Measurements from ENCODE around the gene TMEM179. TPM values are rescaled to one million over a fixed set of nuclear protein-coding genes. Genes with fewer than 3 reads are reported as not detected.
A peak's percentile ranks its signal among the peaks of the same experiment; 100 is the strongest.

Gene TMEM179
- total and polyA plus RNA-seq, 10 of the 15 experiments (the other 5 are each of a cell fraction or from before 2014, with no cell fraction given): not detected

- POLR2A ChIA-PET: no interaction called here
- Histone ChIP-seq H3K9ac (ENCODE audit: control insufficient read depth, insufficient read depth, low read length) (no peak overlapping the region), H3K27ac (ENCODE audit: control insufficient read depth, insufficient read depth) (no peak overlapping the region), H3K4me1 (ENCODE audit: control insufficient read depth, insufficient read depth, low read length) (no peaks in the 10 kb centered on the region), H4K20me1 (ENCODE audit: control insufficient read depth, insufficient read depth) (no peaks in the 10 kb centered on the region), H2AFZ (ENCODE audit: control insufficient read depth, low read depth, low read length) (no peak overlapping the region), H3K36me3 (ENCODE audit: control insufficient read depth in 2 of 2, insufficient read depth in 2 of 2, low read length in 1 of 2) (no peaks in the 10 kb centered on the region), H3K4me2 (ENCODE audit: control insufficient read depth, insufficient read depth) (no peak overlapping the region), H3K79me2 (ENCODE audit: control insufficient read depth, insufficient read depth, low read length) (no peaks in the 10 kb centered on the region), H3K9me3 (replicated peaks; ENCODE audit: control insufficient read depth, insufficient read depth, low read length) (no peaks in the 10 kb centered on the region), H3K27me3 (replicated peaks in 1 of 2; ENCODE audit: control insufficient read depth in 2 of 2, insufficient read depth in 2 of 2, low read length in 1 of 2) (peaks cover 0 to 2% of the 10 kb centered on the region in 2 experiments; a peak in 1 of 4 replicates), H3K4me3 (no peak overlapping the region)
- 44% methylated on average over 20 of the region's 21 CpGs for WGBS (ENCODE audit: insufficient coverage, insufficient replicate concordance, low lambda C conversion rate, missing lambda C conversion rate)
- SMC1A ChIA-PET (ENCODE audit: uncharacterized antibody, unreplicated experiment): interaction anchor here (0.5 kb wide), 1 partner anchor 20 kb away, joined by 3 read pairs; no protein-coding TSS in a partner anchor
- no peak for FAIRE-seq
- in situ Hi-C loops (cut with MboI): loop anchor here (5.0 kb wide), 2 partner anchors 418 to 483 kb away; no protein-coding TSS in a partner anchor
- RAD21 ChIA-PET (ENCODE audit: unreplicated experiment): no interaction called here
- intact Hi-C loops (cut with micrococcal nuclease; ENCODE audit: unreplicated experiment): no loop called here
- no TSS peak for BruUV-seq (replicated peaks)
- CTCF ChIA-PET: no interaction called here
- no peak for ATAC-seq
- peak; percentile 26 for TF ChIP-seq BCL3 (IDR thresholded peaks at IDR 0.05; ENCODE audit: borderline replicate concordance, insufficient read depth, low read depth, low read length, poor library complexity, severe bottlenecking)
- TF ChIP-seq NFXL1 (IDR thresholded peaks at IDR 0.05; ENCODE audit: borderline replicate concordance): no peak
- DNase-seq (ENCODE audit: low read depth, low spot score): no peak
These were observed 44.6 kb downstream of the TMEM179 start for GRCh38 chr14:104559804-104560585.

- Histone ChIP-seq H3K4me2 (ENCODE audit: control insufficient read depth, insufficient read depth) (no peak overlapping the region), H3K79me2 (ENCODE audit: control insufficient read depth, insufficient read depth, low read length) (no peaks in the 10 kb centered on the region), H3K4me1 (ENCODE audit: control insufficient read depth, insufficient read depth, low read length) (no peaks in the 10 kb centered on the region), H4K20me1 (ENCODE audit: control insufficient read depth, insufficient read depth) (no peaks in the 10 kb centered on the region), H2AFZ (ENCODE audit: control insufficient read depth, low read depth, low read length) (no peak overlapping the region), H3K36me3 (ENCODE audit: control insufficient read depth in 2 of 2, insufficient read depth in 2 of 2, low read length in 1 of 2) (no peaks in the 10 kb centered on the region), H3K9ac (ENCODE audit: control insufficient read depth, insufficient read depth, low read length) (no peak overlapping the region), H3K4me3 (no peak overlapping the region), H3K27me3 (replicated peaks in 1 of 2; ENCODE audit: control insufficient read depth in 2 of 2, insufficient read depth in 2 of 2, low read length in 1 of 2) (peaks cover 0 to 2% of the 10 kb centered on the region in 2 experiments; a peak in 1 of 4 replicates), H3K9me3 (replicated peaks; ENCODE audit: control insufficient read depth, insufficient read depth, low read length) (no peaks in the 10 kb centered on the region), H3K27ac (ENCODE audit: control insufficient read depth, insufficient read depth) (no peak overlapping the region)
- DNase-seq (ENCODE audit: low read depth, low spot score): no peak
- no peak for FAIRE-seq
- BruUV-seq (replicated peaks): no TSS peak
- ChIA-PET RAD21 (ENCODE audit: unreplicated experiment) (no interaction called here), SMC1A (ENCODE audit: uncharacterized antibody, unreplicated experiment) (no interaction called here), CTCF (no interaction called here), POLR2A (no interaction called here)
- intact Hi-C loops (cut with micrococcal nuclease; ENCODE audit: unreplicated experiment) (no loop called here), in situ Hi-C loops (cut with MboI) (no loop called here)
- TF ChIP-seq NFXL1 (IDR thresholded peaks at IDR 0.05; ENCODE audit: borderline replicate concordance) (no peak), NR2C2 (IDR thresholded peaks at IDR 0.05; ENCODE audit: borderline replicate concordance, control insufficient read depth, insufficient read length, low read depth) (no peak), MAX (IDR thresholded peaks at IDR 0.05; ENCODE audit: low read depth, low read length) (no peak)
- WGBS (ENCODE audit: insufficient coverage, insufficient replicate concordance, low lambda C conversion rate, missing lambda C conversion rate): 21% methylated on average over 15 of the region's 15 CpGs
- ATAC-seq: no peak
These were observed 45.4 kb downstream of the TMEM179 start for GRCh38 chr14:104559028-104559803.
